Uterus (tissue), 2 donors: ENCODE data around the gene B3GNT7.
"Not testable (repeated sequence)": the region's sequence is repeated elsewhere in the genome, so short reads cannot be mapped to it uniquely, and the experiment has no call there.

Experiments
- POLR2A ChIP-seq, 2 donors: fragments of 450-650 bp; IDR thresholded peaks; one replicate each; pipeline ENCODE4 v1.6.1; 2016; ENCODE audit warnings: antibody characterized with exemption in 2 of 2, mild to moderate bottlenecking in 1 of 2, moderate library complexity in 1 of 2
- TF ChIP-seq, protein P1 (sequence below), 4 experiments: fragments of 200-600 bp in 2 of 4; fragments of 450-650 bp in 2 of 4; sonication (generic) in 2 of 4; IDR thresholded peaks; one replicate each; pipeline ENCODE4 v1.5.1; 2016 to 2019; ENCODE audit warnings: antibody characterized with exemption in 4 of 4, mild to moderate bottlenecking in 2 of 4, moderate library complexity in 1 of 4

GRCh38 chr2:231375994-231376615 is 19.4 kb upstream of the B3GNT7 start:
- TF ChIP-seq, protein P1, sequence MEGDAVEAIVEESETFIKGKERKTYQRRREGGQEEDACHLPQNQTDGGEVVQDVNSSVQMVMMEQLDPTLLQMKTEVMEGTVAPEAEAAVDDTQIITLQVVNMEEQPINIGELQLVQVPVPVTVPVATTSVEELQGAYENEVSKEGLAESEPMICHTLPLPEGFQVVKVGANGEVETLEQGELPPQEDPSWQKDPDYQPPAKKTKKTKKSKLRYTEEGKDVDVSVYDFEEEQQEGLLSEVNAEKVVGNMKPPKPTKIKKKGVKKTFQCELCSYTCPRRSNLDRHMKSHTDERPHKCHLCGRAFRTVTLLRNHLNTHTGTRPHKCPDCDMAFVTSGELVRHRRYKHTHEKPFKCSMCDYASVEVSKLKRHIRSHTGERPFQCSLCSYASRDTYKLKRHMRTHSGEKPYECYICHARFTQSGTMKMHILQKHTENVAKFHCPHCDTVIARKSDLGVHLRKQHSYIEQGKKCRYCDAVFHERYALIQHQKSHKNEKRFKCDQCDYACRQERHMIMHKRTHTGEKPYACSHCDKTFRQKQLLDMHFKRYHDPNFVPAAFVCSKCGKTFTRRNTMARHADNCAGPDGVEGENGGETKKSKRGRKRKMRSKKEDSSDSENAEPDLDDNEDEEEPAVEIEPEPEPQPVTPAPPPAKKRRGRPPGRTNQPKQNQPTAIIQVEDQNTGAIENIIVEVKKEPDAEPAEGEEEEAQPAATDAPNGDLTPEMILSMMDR (IDR thresholded peaks at IDR 0.05), result not testable (repeated sequence)
- not testable (repeated sequence) for TF ChIP-seq POLR2A (IDR thresholded peaks at IDR 0.05)
